Activated CD4-positive, alpha-beta T cell treated with anti-CD3 and anti-CD28 coated beads, Interleukin-2, amount 50 U/mL, for 24 hours (primary cell): Measurements from ENCODE around the gene WDR11.
"Not testable (repeated sequence)": the region's sequence is repeated elsewhere in the genome, so short reads cannot be mapped to it uniquely, and the experiment has no call there.

Experiments
- DNase-seq, 2 donors: peaks; one replicate each; pipeline ENCODE4 v3.0.0-alpha.2; 2020; ENCODE audit warnings: low read depth in 1 of 2, low spot score in 1 of 2

Gene WDR11

DNA sequence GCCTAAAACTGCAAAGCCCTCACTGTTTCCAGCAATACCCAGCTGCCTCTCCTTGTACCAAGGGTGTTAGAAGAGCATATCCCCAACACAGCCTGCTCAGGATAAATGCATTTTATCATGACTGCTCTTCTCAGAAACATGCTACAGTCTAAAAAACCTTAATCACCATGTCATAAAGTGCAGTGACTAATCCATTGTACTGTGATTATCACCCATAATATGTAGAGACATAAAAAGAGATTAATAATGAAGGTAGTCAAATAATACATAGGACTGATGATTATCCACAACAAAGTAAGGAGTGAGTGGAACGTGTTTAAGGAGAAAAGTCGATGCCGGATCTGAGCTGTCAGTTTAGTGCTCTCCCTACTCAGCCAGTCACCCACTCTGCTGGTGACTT lies 12.2 kb upstream of the WDR11 start:
- DNase-seq, result no peak

DNA sequence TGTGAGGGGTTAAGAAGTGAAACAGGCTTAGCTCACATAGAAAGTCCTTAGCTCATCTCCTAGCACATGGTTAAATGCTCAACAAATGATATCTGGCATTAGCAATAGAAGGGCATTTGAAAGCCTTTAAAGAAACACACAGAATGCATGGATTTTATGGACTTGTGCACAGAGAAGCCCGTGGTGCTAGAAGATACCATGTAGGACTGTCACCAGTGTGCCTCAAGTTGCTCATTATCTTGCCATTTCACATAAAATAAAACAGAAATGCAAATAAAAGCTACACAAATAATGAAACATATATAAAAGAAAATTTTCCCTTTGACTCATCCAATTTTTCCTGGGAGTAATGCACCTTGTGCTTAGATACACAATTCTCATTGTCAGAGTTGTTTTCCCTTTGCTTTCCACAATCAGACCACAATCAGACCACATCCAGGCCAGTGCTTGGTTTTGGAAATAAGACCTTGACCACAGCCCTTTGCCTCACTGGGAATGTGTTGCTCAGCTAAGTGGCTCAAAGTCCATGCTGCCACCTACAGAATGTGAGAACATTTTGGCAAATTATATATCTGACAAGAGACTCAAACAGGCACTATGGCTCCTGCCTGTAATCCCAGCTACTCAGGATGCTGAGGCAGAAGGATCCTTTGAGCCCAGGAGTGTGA lies 9.5 kb upstream of the WDR11 start:
- no peak for DNase-seq

DNA sequence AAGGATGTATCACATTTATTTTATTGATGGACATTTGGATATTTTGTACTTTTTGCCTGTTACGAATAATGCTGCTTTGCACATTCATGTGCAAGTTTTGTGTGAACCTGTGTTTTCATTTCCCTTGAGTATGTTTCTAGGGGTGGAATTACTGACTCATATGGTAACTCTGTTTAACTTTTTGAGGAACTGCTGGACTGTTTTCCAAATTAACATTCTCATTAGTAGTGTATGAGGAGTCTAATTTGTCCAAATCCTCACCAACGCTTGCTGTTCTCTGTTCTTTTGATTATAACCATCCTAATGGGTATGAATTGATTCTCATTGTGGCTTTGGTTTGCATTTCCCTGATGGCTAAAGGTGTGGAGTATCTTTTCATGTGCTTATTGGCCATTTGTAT lies 3.2 kb downstream of the WDR11 start:
- DNase-seq, result no peak

DNA sequence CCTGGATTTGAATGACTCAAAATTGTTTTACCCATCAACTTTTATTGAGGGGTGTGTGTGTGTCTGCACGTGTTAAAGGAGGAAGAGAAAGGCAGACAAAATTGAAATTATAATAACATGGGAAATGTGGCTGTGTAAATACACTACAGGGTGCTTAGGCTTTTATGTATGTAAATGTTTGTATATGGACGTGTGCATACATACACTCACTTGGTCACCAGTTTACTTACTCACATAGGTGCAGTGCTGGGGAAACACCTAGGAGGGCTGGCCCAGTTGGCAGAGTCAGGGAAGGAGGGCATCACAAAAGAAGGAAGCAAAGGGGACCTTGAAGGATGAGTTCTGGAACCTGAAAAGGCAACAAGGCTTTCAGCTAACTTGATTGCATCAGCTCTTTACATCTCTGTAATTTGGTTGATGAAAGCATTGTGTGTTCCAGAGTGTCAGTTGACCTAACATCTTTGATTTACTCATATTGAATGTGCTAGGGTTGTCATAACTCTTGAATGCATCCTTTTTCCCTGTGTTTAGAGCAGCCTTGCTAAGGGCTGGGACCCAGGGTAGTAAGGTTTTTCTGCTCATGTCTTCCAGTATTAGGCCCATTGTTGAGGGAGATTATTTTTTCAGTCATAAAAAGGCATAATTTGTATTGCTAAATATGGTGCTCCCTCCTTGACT lies 10.2 kb downstream of the WDR11 start:
- DNase-seq, result no peak

DNA sequence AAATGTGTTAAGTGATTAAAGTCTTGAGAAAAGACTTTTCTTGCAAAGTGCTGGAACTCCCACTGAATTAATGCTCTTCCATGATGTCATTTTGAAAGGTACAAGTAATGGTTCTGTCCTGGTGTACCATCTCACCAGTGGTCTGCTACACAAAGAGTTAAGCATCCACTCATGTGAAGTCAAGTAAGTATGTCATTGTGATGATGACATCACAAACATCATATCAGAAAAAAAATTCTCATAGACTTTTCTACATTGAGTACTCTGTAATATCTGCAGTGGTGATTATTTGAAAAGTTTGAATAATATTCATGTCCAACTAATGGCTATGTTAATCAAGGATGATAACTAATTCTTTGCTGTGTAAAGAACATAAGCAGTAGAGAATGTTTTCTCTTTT lies 22.6 kb downstream of the WDR11 start:
- no peak for DNase-seq

DNA sequence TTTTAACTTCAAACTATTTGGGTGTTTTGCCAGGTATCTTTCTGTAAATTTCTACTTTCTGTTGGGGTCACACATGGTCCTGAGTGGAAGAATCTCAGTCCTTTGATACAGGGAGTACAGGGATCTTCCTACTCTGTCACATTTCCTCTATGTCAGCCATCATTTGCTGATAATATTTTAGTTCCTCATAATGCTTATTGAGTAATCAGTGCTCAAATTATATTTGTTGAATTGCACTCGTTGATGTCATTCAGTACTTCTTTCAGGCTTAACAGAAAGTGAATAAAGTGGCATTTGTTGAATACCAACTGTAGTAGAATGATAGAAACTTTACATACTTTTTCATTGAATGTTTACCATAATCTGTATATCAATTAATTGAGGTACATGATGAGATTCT lies 31.9 kb downstream of the WDR11 start:
- no peak for DNase-seq

DNA sequence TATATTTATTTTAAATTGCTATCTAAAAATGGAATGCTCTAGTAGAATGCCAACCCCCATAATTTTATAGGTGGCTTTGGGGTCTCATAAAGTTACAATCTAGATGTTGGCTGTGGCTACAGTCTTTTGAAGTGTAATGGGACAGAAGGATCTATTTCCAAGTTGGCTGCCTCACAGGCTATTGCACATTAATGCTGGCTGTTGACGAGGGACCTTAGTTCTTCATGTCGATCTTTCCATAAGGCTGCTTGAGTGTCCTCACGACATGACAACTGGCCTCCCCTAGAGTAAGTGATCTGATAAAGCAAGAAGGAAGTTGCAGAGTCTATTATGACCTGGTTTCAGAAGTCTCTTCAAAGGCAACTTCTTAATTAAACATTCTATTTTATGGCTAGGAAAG lies 36.3 kb downstream of the WDR11 start:
- DNase-seq, result no peak

DNA sequence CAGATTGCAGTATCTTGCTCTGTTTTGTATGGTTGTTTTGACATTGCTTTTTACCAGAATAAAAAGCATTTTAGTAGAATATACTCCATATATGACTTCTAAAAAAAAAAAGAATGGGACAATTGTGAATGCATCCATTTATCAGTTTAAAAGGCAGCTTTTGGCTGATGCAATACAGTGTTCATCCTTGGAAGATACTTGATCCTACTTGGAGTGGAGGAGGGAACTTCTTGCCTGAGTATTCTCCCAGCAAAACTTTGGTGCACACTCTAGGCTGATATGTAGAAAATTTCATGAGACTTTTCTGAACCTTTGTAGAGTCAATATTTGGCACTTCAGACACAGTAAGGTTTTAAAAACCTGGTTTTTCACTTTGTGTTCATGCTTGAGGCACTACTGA lies 40.2 kb downstream of the WDR11 start:
- DNase-seq, result no peak

DNA sequence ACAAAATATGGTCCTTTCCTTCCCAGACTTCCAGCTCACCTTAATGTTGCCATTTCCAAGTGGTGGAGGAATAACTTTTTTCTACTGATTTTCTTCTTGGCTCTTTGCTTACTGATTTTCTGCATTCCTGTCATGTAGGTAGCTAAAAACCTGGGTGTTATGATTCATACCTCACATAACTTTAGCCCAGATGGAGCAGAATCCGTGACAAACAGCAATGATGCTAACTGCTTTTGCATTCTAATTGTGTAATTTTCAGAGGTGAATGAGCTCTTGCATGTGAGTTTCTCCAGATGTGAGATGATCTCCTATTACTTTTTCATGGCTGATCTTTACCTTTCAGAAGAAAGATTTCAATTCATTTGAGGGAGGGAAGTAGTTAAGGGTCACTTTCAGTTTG lies 43.4 kb downstream of the WDR11 start:
- DNase-seq, result no peak

DNA sequence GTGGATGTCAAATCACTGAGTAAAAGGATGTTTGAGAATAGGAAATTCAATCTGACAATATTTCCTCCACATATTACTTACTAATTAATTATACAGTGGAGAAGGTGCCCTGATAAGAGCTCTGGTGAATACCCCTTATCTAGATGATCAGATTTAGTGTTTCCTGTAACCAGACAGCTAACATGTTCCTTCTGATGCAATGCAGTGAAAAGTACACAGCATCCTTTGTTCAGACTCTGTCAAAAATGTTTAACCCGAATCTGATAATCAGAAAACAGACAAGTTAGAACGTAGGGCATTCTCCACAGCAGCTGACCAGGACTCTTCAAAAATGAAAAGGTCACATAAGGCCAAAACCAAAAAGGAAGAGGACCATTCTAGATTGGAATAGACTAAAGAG lies 46.2 kb downstream of the WDR11 start:
- DNase-seq, result no peak

DNA sequence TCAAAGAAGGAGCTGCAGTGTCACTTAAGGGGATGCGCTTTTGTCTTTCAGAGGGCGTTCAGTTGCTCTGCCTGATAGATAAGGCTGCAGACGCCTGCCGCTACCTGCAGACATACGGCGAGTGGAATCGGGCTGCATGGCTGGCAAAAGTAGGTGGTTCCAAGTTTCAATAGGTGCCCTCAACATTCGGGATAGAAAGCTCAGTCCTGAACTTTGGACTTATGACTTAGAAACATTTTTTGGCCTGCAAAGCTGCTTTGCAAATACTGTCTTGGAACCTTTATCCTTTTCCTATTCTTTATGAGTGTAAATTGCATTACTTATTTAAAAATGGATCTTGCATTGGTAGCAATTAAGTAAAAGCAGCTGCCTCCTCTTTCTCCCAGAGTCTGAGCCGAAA lies 54.1 kb downstream of the WDR11 start:
- no peak for DNase-seq

DNA sequence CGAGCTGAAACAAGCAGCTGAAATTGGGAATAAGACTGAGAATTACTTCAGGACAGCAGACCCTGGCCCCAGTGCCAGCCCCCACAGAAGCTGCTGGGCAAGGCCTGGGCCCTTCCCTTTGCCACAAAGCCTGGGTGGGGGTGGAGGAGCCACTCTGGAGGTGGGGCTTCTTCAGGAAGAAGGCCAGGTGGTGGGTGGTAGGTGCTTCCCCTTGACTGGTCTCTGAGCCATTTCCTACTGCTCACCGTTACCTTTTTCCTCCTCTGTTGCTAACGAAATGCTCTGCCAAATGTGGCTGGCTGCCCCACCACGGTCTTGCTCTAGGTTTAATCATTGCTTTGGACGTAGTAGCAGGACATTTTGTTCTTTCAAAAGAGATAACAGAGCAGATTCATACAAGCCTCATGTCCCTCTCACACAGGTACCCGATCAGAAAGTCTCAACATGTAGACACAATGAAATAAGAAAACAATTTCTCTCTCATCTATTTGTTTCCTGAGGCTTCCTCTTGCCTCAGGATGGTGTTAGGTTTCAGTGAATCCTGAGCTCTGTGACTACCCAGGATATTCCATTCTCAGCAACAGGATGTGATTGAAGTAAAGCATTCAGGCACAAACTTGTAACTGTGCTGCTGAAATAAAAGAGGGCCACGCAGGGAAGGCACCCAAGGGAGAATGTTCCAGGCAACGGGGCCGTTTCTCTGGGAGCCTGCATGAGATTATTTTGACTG lies 66.5 kb downstream of the WDR11 start:
- DNase-seq, result no peak

DNA sequence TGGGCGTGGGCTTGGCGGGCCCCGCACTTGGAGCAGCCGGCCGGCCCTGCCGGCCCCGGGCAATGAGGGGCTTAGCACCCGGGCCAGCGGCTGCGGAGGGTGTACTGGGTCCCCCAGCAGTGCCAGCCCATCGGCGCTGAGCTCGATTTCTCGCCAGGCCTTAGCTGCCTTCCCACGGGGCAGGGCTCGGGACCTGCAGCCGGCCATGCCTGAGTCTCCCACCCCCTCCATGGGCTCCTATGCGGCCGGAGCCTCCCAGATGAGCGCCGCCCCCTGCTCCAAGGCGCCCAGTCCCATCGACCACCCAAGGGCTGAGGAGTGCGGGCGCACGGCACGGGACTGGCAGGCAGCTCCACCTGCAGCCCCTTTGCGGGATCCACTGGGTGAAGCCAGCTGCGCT lies 72.7 kb downstream of the WDR11 start:
- not testable (repeated sequence) for DNase-seq

DNA sequence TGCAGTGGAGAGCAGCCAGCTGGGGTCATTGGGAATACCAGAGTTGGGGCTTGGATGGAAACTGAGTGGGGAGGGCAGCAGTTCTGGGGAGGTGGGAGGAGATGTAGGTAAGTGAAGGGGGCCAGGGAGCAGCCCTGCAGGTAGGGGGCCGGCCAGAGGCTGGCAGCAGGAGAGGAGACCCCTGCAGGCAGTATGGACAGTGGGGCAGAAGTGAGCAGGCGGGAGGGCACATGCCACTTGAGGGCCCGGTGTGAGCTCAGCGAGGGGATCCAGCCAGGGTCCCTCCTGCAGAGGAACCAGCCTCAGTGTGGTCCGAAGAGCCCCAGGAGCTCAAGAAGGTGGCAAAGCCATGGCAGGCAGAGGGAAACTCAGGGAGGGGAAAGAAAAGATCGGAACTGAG lies 75.4 kb downstream of the WDR11 start:
- DNase-seq, result no peak

DNA sequence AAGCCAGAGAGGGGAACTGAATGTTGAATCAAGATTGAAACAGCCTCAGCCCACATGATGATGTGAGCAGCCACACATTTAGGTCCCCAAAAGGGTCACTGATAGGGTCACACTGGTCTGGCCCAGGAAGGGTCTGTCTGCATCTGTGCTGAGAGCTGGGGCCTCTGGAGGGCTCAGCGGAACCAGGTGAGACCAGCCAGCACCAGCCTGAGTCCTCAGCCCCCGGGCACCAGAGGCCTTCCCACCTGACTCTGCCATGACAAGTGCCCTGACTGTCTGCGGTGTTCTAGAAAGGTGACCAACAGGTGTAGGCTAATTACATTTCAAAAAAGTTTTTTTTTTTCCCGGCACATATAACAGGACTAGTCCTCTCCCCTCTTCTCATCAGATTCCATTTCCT lies 76.2 kb downstream of the WDR11 start:
- DNase-seq, result no peak

DNA sequence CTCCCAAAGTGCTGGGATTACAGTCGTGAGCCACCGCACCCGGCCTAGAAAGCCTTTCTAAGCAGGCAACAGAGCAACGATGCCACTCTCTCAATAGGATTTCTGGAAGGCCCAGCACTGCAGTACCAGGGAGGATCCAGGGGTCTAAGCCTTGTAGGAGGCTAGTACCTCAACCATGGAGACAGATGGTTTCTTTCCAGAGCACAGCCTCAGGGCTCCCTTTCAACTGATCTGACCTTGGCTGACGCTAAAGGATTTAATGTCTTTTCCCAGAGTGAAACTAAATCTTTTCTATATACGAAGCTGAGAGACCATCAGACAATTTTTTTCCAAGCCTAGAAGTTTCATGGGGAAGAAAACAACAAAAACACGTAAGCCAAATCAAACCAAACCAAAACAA lies 78.0 kb downstream of the WDR11 start:
- DNase-seq, result no peak

DNA sequence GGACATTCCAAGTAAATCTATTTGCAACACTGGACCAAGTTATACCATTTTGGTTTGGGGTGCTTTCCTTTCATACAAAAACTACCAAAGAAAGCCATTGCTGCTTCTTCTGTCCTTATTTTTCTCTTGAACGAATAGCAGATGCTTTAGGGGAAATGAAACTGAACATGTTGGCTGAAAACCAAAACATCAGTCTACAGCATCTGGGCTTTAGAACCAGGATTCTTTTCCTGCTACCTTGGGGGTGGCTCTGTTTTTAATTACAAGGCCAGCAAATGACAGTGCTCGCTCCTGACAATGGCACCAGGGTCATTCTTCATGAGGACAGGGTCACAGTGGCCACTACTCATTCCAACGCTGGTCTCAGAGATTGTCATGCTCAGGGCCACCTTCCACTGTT lies 80.3 kb downstream of the WDR11 start:
- no peak for DNase-seq

DNA sequence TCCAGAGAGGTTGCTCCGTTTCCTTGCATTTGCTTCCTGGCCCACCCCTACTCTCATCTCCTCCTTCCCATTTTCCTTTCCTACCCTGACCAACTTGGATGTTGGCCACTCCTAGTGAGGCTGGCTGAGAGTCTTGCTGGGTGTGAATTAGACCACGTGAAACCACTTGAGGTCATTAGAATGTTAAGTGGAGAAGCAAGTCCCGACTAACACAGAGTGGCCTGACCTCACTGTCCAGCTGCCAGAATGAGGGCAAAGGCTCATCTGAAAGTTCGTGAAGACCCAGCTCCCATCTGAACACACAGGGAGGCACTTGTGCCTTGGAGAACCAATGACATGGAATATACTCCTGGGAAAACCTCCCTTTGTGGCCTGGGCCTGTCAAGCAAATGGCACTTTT lies 80.8 kb downstream of the WDR11 start:
- no peak for DNase-seq

DNA sequence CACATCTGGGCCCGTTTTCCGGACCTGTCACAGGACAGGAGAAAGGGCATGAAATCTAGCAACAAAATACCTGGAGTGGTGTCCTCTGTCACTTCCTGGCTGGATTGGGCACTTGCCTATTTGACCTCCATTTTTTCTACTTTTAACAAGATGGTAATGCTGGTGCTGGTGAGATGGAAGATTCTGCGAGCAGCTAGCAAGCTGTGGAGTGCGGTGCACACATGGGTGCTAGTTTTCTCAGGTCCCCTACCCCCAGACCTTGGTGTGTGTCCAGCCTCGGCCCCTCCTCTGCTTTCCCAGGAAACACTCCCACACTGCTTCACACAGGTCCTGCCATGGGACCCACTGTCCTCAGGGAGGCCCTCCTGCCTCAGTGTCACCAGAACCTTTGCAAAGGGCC lies 87.7 kb downstream of the WDR11 start:
- no peak for DNase-seq

DNA sequence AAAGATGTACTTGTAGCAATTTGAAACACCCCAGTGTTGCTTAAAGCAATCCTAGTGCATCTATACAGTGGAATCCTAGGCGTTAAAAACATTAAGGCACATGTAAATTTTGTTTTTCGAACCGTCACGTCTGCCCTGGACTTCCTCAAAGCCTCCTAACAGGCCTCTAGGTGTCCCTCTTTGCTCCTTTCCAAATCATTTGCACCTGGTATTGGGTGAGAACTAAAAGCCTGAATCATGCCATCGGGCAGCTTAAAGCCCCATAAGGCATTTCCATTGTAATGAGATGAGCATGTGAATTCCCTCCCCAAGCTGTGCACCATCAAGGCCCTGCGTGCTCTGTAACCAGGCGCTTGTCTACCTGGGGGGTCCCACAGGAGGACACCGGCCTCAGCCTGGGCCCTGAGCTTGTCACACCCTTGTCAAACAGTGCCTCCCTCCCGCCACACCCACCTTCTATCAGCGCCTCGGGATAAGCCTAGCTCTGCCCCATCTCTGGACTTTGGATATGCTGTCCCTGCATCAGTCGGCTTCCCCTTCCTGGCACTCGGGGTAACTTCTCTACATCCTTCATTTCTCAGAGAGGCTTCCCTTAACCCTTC lies 89.2 kb downstream of the WDR11 start:
- no peak for DNase-seq

DNA sequence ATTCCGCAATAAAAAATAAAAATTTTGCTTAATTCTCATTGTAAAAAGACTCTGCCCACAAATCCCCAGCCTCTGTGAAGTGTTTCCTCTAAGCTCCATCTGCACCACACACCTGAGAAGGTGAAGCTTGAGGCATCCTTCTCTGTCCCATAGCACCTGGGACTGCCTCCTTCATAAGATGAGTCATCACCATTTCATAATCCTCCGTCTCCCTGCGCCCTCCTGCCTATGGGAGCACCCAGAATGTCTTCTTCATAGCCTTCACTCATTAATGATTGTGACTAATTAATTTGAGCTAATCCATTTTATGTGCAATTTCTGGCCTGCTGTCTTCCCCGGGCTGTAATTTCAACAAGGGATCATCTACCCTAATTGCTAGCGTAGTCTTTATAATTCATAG lies 90.3 kb downstream of the WDR11 start:
- DNase-seq, result no peak

DNA sequence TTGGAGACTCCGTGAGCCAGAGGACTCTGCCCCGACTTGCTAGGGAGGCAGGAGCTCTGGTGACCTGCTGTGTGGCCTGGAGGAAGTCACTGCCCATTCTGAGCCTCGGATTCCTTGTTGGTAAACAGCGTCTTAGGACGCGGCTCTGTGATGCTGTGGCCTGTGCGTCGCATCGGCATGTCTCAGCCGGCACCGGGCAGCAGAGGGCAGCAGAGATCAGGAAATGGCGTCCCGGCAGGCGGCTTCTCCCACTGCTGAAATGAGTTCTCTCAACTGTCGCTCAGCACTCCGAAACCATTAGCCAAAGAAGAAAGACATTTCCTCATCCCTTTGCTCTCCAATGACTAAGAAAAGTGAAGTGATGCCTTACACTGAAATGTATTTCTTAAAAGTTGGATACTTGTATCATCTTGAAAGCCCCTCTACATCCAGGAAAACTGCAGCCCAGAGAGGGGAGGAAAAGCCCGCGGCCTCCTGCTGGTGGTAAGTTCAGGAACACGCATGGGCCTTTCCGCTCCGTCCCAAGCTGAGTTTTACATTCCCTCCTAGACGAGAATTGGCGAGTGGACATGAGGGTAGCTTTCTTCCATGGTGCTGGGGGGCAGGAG lies 91.7 kb downstream of the WDR11 start:
- DNase-seq, result peak; percentile 56 to 64
